Measurements from ENCODE around the gene NTRK3. TPM values are rescaled to one million over a fixed set of nuclear protein-coding genes. Genes with fewer than 3 reads are reported as not detected.

Gene NTRK3
- total and polyA plus RNA-seq, 2 of the 13 experiments (the other 11 are each of a cell fraction or from before 2014, with no cell fraction given) = not detected

- Histone ChIP-seq H3K9ac (ENCODE audit: insufficient read depth, low read depth, low read length) (no peak overlapping the region), H3K79me2 (ENCODE audit: insufficient read depth, low read length) (no peaks in the 10 kb centered on the region), H3K9me3 (ENCODE audit: low read length) (no peaks in the 10 kb centered on the region), H3K4me3 (replicated peaks in 1 of 3; ENCODE audit: insufficient read depth in 1 of 3, low read depth in 2 of 3, low read length in 3 of 3) (no peak overlapping the region), H3K4me1 (ENCODE audit: insufficient read depth, low read length) (no peaks in the 10 kb centered on the region), H4K20me1 (ENCODE audit: insufficient read depth, low read length) (no peaks in the 10 kb centered on the region), H3K4me2 (ENCODE audit: low read depth, low read length) (no peak overlapping the region), H3K36me3 (replicated peaks in 1 of 2; ENCODE audit: control insufficient read depth in 1 of 2, insufficient read depth in 2 of 2, low read length in 2 of 2) (no peaks in the 10 kb centered on the region), H2AFZ (ENCODE audit: low read length) (no peak overlapping the region), H3K27me3 (ENCODE audit: control insufficient read depth in 1 of 2, insufficient read depth in 2 of 2, low read length in 2 of 2) (peaks cover 3 to 21% of the 10 kb centered on the region in 2 experiments; a peak in 4 of 5 replicates), H3K27ac (ENCODE audit: extremely low read length, insufficient read depth, low read length) (no peak overlapping the region)
- FAIRE-seq (no peak), ATAC-seq (no peak), DNase-seq (ENCODE audit: low spot score) (no peak)
- ChIA-PET POLR2A (no interaction called here), CTCF (ENCODE audit: low intra/inter-chr PET ratio, low total read pairs) (no interaction called here)
- intact Hi-C loops (cut with micrococcal nuclease; ENCODE audit: unreplicated experiment) (no loop called here), in situ Hi-C loops (cut with HindIII; ENCODE audit: extremely low pct_ligation_motif_present, low pct_unique_long_range_greater_than_20kb) (no loop called here)
- BruUV-seq (replicated peaks) = no TSS peak
- TF ChIP-seq ZNF337 (CRISPR knock-in tag; IDR thresholded peaks at IDR 0.05; ENCODE audit: borderline replicate concordance, low read depth) = no peak
- TF ChIP-seq, protein P1, sequence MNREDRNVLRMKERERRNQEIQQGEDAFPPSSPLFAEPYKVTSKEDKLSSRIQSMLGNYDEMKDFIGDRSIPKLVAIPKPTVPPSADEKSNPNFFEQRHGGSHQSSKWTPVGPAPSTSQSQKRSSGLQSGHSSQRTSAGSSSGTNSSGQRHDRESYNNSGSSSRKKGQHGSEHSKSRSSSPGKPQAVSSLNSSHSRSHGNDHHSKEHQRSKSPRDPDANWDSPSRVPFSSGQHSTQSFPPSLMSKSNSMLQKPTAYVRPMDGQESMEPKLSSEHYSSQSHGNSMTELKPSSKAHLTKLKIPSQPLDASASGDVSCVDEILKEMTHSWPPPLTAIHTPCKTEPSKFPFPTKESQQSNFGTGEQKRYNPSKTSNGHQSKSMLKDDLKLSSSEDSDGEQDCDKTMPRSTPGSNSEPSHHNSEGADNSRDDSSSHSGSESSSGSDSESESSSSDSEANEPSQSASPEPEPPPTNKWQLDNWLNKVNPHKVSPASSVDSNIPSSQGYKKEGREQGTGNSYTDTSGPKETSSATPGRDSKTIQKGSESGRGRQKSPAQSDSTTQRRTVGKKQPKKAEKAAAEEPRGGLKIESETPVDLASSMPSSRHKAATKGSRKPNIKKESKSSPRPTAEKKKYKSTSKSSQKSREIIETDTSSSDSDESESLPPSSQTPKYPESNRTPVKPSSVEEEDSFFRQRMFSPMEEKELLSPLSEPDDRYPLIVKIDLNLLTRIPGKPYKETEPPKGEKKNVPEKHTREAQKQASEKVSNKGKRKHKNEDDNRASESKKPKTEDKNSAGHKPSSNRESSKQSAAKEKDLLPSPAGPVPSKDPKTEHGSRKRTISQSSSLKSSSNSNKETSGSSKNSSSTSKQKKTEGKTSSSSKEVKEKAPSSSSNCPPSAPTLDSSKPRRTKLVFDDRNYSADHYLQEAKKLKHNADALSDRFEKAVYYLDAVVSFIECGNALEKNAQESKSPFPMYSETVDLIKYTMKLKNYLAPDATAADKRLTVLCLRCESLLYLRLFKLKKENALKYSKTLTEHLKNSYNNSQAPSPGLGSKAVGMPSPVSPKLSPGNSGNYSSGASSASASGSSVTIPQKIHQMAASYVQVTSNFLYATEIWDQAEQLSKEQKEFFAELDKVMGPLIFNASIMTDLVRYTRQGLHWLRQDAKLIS (CRISPR knock-in tag; IDR thresholded peaks at IDR 0.05) = no peak
- 31% methylated on average over 27 of the region's 49 CpGs for WGBS (ENCODE audit: low lambda C conversion rate)
Observed at GRCh38 chr15:88257311-88258092, 963 bp upstream of the NTRK3 start.
